Keratinocyte (primary cell): ENCODE measurements around the gene HYAL2. TPM values are rescaled to one million over a fixed set of nuclear protein-coding genes. Genes with fewer than 3 reads are reported as not detected.

ENCODE experiments used
- DNase-seq: peaks from one replicate; pipeline ENCODE4 v3.0.0-alpha.2; 2011; ENCODE audit warnings: low read depth, missing footprints, low spot score
- FAIRE-seq: peaks from 2 replicates; lab custom pipeline; 2011; peaks lifted over from hg19 to GRCh38; lab: Jason Lieb, UNC
- H2AFZ ChIP-seq: 2 replicates; pipeline ENCODE4 v1.6.0; 2012; ENCODE audit warnings: low read length, control low read depth, inconsistent platforms; ENCODE audit not compliant: control insufficient read depth
- H3K27ac ChIP-seq: 2 replicates; pipeline ENCODE4 v1.5.1; 2011; ENCODE audit warnings: low read length; ENCODE audit not compliant: control insufficient read depth, insufficient read depth
- H3K27me3 ChIP-seq: 3 replicates; pipeline ENCODE4 v1.6.0; 2011; ENCODE audit warnings: low read length; ENCODE audit not compliant: control insufficient read depth, insufficient read depth; ENCODE audit errors: extremely low read depth
- H3K36me3 ChIP-seq, 2 experiments: 2 replicates in 1 of 2; 3 replicates in 1 of 2; pipeline ENCODE4 v1.5.1; 2011; ENCODE audit warnings: low read length in 2 of 2, mild to moderate bottlenecking in 1 of 2; ENCODE audit not compliant: control insufficient read depth in 2 of 2, insufficient read depth in 2 of 2; ENCODE audit errors: extremely low read depth in 1 of 2
- H3K4me1 ChIP-seq: 3 replicates; pipeline ENCODE4 v1.5.1; 2011; ENCODE audit warnings: low read length; ENCODE audit not compliant: control insufficient read depth, insufficient read depth; ENCODE audit errors: extremely low read depth
- H3K4me2 ChIP-seq: 3 replicates; pipeline ENCODE4 v1.6.0; 2011; ENCODE audit warnings: low read depth, low read length; ENCODE audit not compliant: control insufficient read depth, insufficient read depth; ENCODE audit errors: extremely low read depth
- H3K4me3 ChIP-seq, 3 experiments: fragments of 200-600 bp in 1 of 3; sonication (generic) in 1 of 3; 2 replicates in 2 of 3; 3 replicates in 1 of 3; pipeline ENCODE4 v1.5.1; 2011 to 2016; ENCODE audit warnings: low read length in 3 of 3, mild to moderate bottlenecking in 3 of 3, control low read depth in 2 of 3, inconsistent platforms in 1 of 3, low read depth in 1 of 3, mixed read lengths in 1 of 3, mixed run types in 1 of 3, moderate library complexity in 1 of 3; ENCODE audit not compliant: control insufficient read depth in 2 of 3, insufficient read depth in 2 of 3; ENCODE audit errors: extremely low read depth in 1 of 3
- H3K79me2 ChIP-seq: 2 replicates; pipeline ENCODE4 v1.6.0; 2012; ENCODE audit warnings: low read length; ENCODE audit not compliant: control insufficient read depth, insufficient read depth
- H3K9ac ChIP-seq: 3 replicates; pipeline ENCODE4 v1.6.0; 2011; ENCODE audit warnings: low read length; ENCODE audit not compliant: control insufficient read depth, insufficient read depth; ENCODE audit errors: extremely low read depth
- H3K9me1 ChIP-seq: 3 replicates; pipeline ENCODE4 v1.6.0; 2011; ENCODE audit warnings: low read length; ENCODE audit not compliant: control insufficient read depth, insufficient read depth; ENCODE audit errors: extremely low read depth
- H3K9me3 ChIP-seq: 2 replicates; pipeline ENCODE4 v1.5.1; 2012; ENCODE audit warnings: low read depth, low read length; ENCODE audit not compliant: control insufficient read depth
- H4K20me1 ChIP-seq: 3 replicates; pipeline ENCODE4 v1.6.0; 2011; ENCODE audit warnings: low read length; ENCODE audit not compliant: control insufficient read depth, insufficient read depth; ENCODE audit errors: extremely low read depth
- EZH2 ChIP-seq: IDR thresholded peaks from one replicate; pipeline ENCODE4 v1.6.1; 2012; ENCODE audit warnings: inconsistent platforms, mild to moderate bottlenecking, low read length, moderate library complexity
- dilution Hi-C: fragments of 300-500 bp; cut with MboI; formaldehyde crosslinking; loops from one replicate; pipeline ENCODE4 v1.7.0; 2020; ENCODE audit warnings: low sequenced_read_pairs; ENCODE audit not compliant: extremely low pct_ligation_motif_present
- polyA plus RNA-seq, 5 experiments: library from polyadenylated mRNA; depleted of rRNA in 3 of 5; stranded (reverse) in 3 of 5; stranded (forward) in 1 of 5; unstranded in 1 of 5; fragments of >200 nt; gene quantifications; 1 replicate in 1 of 5; 2 replicates in 3 of 5; 3 replicates in 1 of 5; pipeline versions ENCODE4 v1.2.1 to v1.2.3, GENCODE V29; 2011 to 2012; ENCODE audit warnings: missing spikeins in 2 of 5, low read depth in 1 of 5, low replicate concordance in 1 of 5
- TF ChIP-seq, protein P1 (sequence below), 3 experiments: IDR thresholded peaks in 1 of 3; conservative IDR thresholded peaks in 1 of 3; optimal IDR thresholded peaks in 1 of 3; 2 replicates in 2 of 3; 3 replicates in 1 of 3; pipeline versions ENCODE3 to v1.5.1; 2011; ENCODE audit warnings: low read length in 3 of 3, mild to moderate bottlenecking in 3 of 3, moderate library complexity in 2 of 3, control low read depth in 1 of 3, inconsistent platforms in 1 of 3; ENCODE audit not compliant: insufficient read depth in 2 of 3; ENCODE audit errors: extremely low read depth in 1 of 3

Gene HYAL2
- polyA plus RNA-seq, 1 donor (not counting 4 experiments of a cell fraction or from before 2014, with no cell fraction given), result 42.8 TPM

DNA sequence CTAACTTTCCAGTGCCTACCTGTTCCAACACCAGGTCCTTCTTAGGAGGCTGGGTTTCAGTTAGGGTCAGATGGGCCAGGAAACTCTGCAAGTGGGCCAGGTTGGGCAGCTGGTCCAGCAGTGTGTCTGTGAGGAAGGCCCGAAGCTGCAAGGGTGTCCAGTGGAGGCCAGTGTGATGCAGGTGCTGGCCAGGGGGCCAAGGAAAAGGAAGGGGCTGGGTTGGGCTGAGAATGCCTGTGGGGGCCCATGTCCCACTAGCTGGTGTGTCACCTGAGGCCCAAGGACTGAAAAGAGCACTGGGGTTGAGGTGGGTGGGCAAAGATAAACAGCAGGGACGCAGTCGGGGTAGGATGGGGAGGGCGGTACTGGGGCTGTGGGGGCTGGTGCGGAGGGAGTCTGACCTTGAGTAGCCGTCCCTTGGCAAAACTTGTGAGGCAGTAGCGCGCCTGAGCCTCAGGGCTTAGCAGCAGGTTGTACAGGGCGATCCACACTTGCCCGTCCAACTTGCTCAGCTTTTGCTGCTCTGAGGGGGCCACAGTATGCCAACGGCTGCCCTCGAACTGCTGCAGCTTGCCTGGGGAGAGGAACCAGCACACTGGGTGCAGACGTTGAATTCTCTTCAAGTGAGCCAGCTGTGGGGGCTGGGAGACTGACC, 19.6 kb upstream of the HYAL2 start:
- H3K9ac ChIP-seq, result no peak overlapping the region
- peaks cover 6% of the 10 kb centered on the region for H3K79me2 ChIP-seq
- H3K27ac ChIP-seq, result no peak overlapping the region
- H3K36me3 ChIP-seq, result no peaks in the 10 kb centered on the region
- DNase-seq (no peak), FAIRE-seq (no peak)
- no peaks in the 10 kb centered on the region for H3K9me3 ChIP-seq
- no peaks in the 10 kb centered on the region for H4K20me1 ChIP-seq
- no peak overlapping the region for H2AFZ ChIP-seq
- H3K4me2 ChIP-seq, result no peak overlapping the region
- no peak for TF ChIP-seq EZH2
- TF ChIP-seq, protein P1, sequence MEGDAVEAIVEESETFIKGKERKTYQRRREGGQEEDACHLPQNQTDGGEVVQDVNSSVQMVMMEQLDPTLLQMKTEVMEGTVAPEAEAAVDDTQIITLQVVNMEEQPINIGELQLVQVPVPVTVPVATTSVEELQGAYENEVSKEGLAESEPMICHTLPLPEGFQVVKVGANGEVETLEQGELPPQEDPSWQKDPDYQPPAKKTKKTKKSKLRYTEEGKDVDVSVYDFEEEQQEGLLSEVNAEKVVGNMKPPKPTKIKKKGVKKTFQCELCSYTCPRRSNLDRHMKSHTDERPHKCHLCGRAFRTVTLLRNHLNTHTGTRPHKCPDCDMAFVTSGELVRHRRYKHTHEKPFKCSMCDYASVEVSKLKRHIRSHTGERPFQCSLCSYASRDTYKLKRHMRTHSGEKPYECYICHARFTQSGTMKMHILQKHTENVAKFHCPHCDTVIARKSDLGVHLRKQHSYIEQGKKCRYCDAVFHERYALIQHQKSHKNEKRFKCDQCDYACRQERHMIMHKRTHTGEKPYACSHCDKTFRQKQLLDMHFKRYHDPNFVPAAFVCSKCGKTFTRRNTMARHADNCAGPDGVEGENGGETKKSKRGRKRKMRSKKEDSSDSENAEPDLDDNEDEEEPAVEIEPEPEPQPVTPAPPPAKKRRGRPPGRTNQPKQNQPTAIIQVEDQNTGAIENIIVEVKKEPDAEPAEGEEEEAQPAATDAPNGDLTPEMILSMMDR (optimal IDR thresholded peaks at IDR 0.05 in 1 of 3, IDR thresholded peaks at IDR 0.05 in 1 of 3, conservative IDR thresholded peaks at IDR 0.05 in 1 of 3; ENCODE audit: extremely low read depth in 1 of 3, insufficient read depth in 2 of 3, low read length in 3 of 3), result no peak
- no peak overlapping the region for H3K4me3 ChIP-seq
- no peaks in the 10 kb centered on the region for H3K27me3 ChIP-seq
- peaks cover 36% of the 10 kb centered on the region for H3K4me1 ChIP-seq
- dilution Hi-C loops, result no loop called here
- H3K9me1 ChIP-seq, result no peaks in the 10 kb centered on the region

DNA sequence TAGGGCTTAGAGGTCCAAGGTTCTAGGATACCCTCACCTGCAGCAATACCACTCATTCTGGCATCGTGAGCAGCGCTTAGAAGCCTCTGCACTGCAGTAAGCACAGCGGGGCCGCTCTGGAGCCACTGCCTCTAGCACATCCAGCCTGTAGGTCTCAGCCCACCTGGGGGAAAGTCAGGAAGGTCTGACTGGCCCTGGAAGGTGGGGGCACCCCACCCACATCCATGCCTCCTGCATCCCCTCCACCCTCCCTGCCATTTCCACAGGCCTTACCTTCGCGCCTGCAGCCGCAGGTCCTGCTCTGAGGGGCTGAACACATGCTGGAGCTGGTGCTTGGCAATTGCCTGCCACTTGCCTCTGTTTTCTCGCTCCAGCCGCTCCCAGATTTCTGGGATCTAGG, 19.0 kb upstream of the HYAL2 start:
- H3K9me3 ChIP-seq, result no peaks in the 10 kb centered on the region
- peaks cover 36% of the 10 kb centered on the region for H3K4me1 ChIP-seq
- H3K79me2 ChIP-seq, result peaks cover 10% of the 10 kb centered on the region
- no peak for FAIRE-seq
- H3K4me3 ChIP-seq, result no peak overlapping the region
- no peaks in the 10 kb centered on the region for H3K36me3 ChIP-seq
- no peaks in the 10 kb centered on the region for H4K20me1 ChIP-seq
- H3K27ac ChIP-seq, result no peak overlapping the region
- dilution Hi-C loops, result no loop called here
- no peak for DNase-seq
- no peaks in the 10 kb centered on the region for H3K27me3 ChIP-seq
- H3K9ac ChIP-seq, result no peak overlapping the region
- TF ChIP-seq EZH2, result no peak
- TF ChIP-seq, protein P1 (optimal IDR thresholded peaks at IDR 0.05 in 1 of 3, IDR thresholded peaks at IDR 0.05 in 1 of 3, conservative IDR thresholded peaks at IDR 0.05 in 1 of 3; ENCODE audit: extremely low read depth in 1 of 3, insufficient read depth in 2 of 3, low read length in 3 of 3), result no peak
- no peak overlapping the region for H3K4me2 ChIP-seq
- no peaks in the 10 kb centered on the region for H3K9me1 ChIP-seq
- no peak overlapping the region for H2AFZ ChIP-seq
